ENCODE measurements around the gene DDX41.
"Not testable (repeated sequence)": the region's sequence is repeated elsewhere in the genome, so short reads cannot be mapped to it uniquely, and the experiment has no call there.

Gene DDX41

GRCh38 chr5:177497292-177498012 lies 19.3 kb downstream of the DDX41 start, which contains the start of gene PDLIM7:
TSS of gene PDLIM7 (minus strand) at chr5:177497604. CDS start at chr5:177496512, 1,092 bp downstream.
- peak; percentile 85 for DNase-seq

GRCh38 chr5:177496727-177497291 lies 20.0 kb downstream of the DDX41 start:
- no peak for DNase-seq

- no peak for DNase-seq
Measured at GRCh38 chr5:177496070-177496726, 20.6 kb downstream of the DDX41 start.

- DNase-seq: no peak
Measured at GRCh38 chr5:177495243-177496060, 21.3 kb downstream of the DDX41 start.

GRCh38 chr5:177494346-177495195 lies 22.2 kb downstream of the DDX41 start:
- DNase-seq: peak; percentile 7

- no peak for DNase-seq
Measured at GRCh38 chr5:177493795-177494345, 22.9 kb downstream of the DDX41 start.

GRCh38 chr5:177492841-177493240 lies 23.9 kb downstream of the DDX41 start:
- DNase-seq: no peak

GRCh38 chr5:177491983-177492746 lies 24.6 kb downstream of the DDX41 start:
- no peak for DNase-seq

- DNase-seq: no peak
Measured at GRCh38 chr5:177491429-177491945, 25.3 kb downstream of the DDX41 start.

GRCh38 chr5:177490992-177491391 lies 25.8 kb downstream of the DDX41 start:
- no peak for DNase-seq

GRCh38 chr5:177490311-177490991 lies 26.3 kb downstream of the DDX41 start:
- no peak for DNase-seq

- DNase-seq: no peak
Measured at GRCh38 chr5:177489119-177489716, 27.5 kb downstream of the DDX41 start.

GRCh38 chr5:177487975-177488374 lies 28.8 kb downstream of the DDX41 start:
- DNase-seq: no peak

GRCh38 chr5:177487144-177487543 lies 29.6 kb downstream of the DDX41 start:
- DNase-seq: no peak

- no peak for DNase-seq
Measured at GRCh38 chr5:177486256-177486655, 30.5 kb downstream of the DDX41 start.

GRCh38 chr5:177485753-177486152 lies 31.0 kb downstream of the DDX41 start:
- DNase-seq: not testable (repeated sequence)

GRCh38 chr5:177484902-177485549 lies 31.7 kb downstream of the DDX41 start:
- DNase-seq: no peak

- DNase-seq: no peak
Measured at GRCh38 chr5:177483994-177484901, 32.5 kb downstream of the DDX41 start.

Data from KG1 (cell line).